GM12878 (cell line): Measurements from ENCODE around the gene DLAT. TPM values are rescaled to one million over a fixed set of nuclear protein-coding genes. Genes with fewer than 3 reads are reported as not detected.

Experiments used
- ATAC-seq: fragments of 200-7000 bp; cut with Tn5 transposase; 3 replicates; pipeline ENCODE4 v1.9.1; 2020; ENCODE audit warnings: mild to moderate bottlenecking, moderate library complexity
- BruUV-seq: library from RNA; stranded (reverse); fragments of 400-500 nt; replicated peaks from 2 replicates; lab custom pipeline; 2021; lab: Mats Ljungman, UMichigan
- CTCF ChIA-PET: fragments of 300-600 bp; sonication (Branson Sonifier 250); formaldehyde crosslinking; extraction: SDS; loops from one replicate; lab custom pipeline; 2021; ENCODE audit warnings: inconsistent platforms; lab: Yijun Ruan, JAX
- POLR2A ChIA-PET: fragments of 350-600 bp; formaldehyde crosslinking; extraction: SDS; loops from one replicate; lab custom pipeline; 2021; ENCODE audit warnings: inconsistent platforms; lab: Charles Lee
- RAD21 ChIA-PET: fragments of 300-600 bp; sonication (Branson Sonifier 250); formaldehyde crosslinking; loops from one replicate; lab custom pipeline; 2023; ENCODE audit warnings: antibody characterized with exemption; ENCODE audit not compliant: unreplicated experiment; lab: Charles Lee
- SMC1A ChIA-PET: fragments of 300-600 bp; sonication (Branson Sonifier 250); formaldehyde crosslinking; loops from one replicate; lab custom pipeline; 2023; ENCODE audit not compliant: unreplicated experiment, uncharacterized antibody; lab: Charles Lee
- DNase-seq: peaks from one replicate; pipeline ENCODE4 v3.0.0-alpha.2; 2011; ENCODE audit warnings: low read depth, low spot score
- FAIRE-seq: peaks from 3 replicates; lab custom pipeline; 2011; peaks lifted over from hg19 to GRCh38; lab: Jason Lieb, UNC
- H2AFZ ChIP-seq: 2 replicates; pipeline ENCODE4 v1.6.0; 2011; ENCODE audit warnings: low read depth, low read length, control low read depth; ENCODE audit not compliant: control insufficient read depth
- H3K27ac ChIP-seq: 2 replicates; pipeline ENCODE4 v1.5.1; 2011; ENCODE audit warnings: control low read depth; ENCODE audit not compliant: control insufficient read depth, insufficient read depth
- H3K27me3 ChIP-seq, 2 experiments: replicated peaks in 1 of 2; 2 replicates each; pipeline versions ENCODE4 v1.6.0 to v1.6.1; 2011; ENCODE audit warnings: low read length in 1 of 2; ENCODE audit not compliant: control insufficient read depth in 2 of 2, insufficient read depth in 2 of 2
- H3K36me3 ChIP-seq, 2 experiments: 2 replicates each; pipeline ENCODE4 v1.5.1; 2011; ENCODE audit warnings: low read length in 1 of 2; ENCODE audit not compliant: control insufficient read depth in 2 of 2, insufficient read depth in 2 of 2
- H3K4me1 ChIP-seq: 2 replicates; pipeline ENCODE4 v1.6.1; 2011; ENCODE audit warnings: mild to moderate bottlenecking, low read length, moderate library complexity, mixed read lengths; ENCODE audit not compliant: control insufficient read depth, insufficient read depth
- H3K4me2 ChIP-seq: 2 replicates; pipeline ENCODE4 v1.6.0; 2011; ENCODE audit warnings: control low read depth; ENCODE audit not compliant: control insufficient read depth, insufficient read depth
- H3K4me3 ChIP-seq: fragments of 200-600 bp; sonication (generic); 2 replicates; pipeline ENCODE4 v1.5.1; 2016
- H3K79me2 ChIP-seq: 2 replicates; pipeline ENCODE4 v1.6.0; 2011; ENCODE audit warnings: low read length; ENCODE audit not compliant: control insufficient read depth, insufficient read depth
- H3K9ac ChIP-seq: 2 replicates; pipeline ENCODE4 v1.8.0; 2011; ENCODE audit warnings: low read length, control low read depth, mixed read lengths; ENCODE audit not compliant: control insufficient read depth, insufficient read depth
- H3K9me3 ChIP-seq: replicated peaks from 3 replicates; pipeline ENCODE4 v1.5.1; 2011; ENCODE audit warnings: mild to moderate bottlenecking, low read length; ENCODE audit not compliant: control insufficient read depth, insufficient read depth
- H4K20me1 ChIP-seq: 2 replicates; pipeline ENCODE4 v1.6.0; 2011; ENCODE audit not compliant: control insufficient read depth, insufficient read depth
- FOXM1 ChIP-seq: IDR thresholded peaks from 2 replicates; pipeline ENCODE4 v1.6.1; 2012; ENCODE audit warnings: low read depth, mild to moderate bottlenecking, inconsistent platforms, low read length, moderate library complexity
- MYC ChIP-seq: IDR thresholded peaks from 2 replicates; pipeline ENCODE4 v1.6.1; 2011; ENCODE audit warnings: mild to moderate bottlenecking, low read length, moderate library complexity, inconsistent platforms; ENCODE audit not compliant: insufficient read depth, insufficient replicate concordance, insufficient read length, severe bottlenecking
- NR2C2 ChIP-seq: IDR thresholded peaks from 2 replicates; pipeline ENCODE4 v1.6.1; 2011; ENCODE audit warnings: borderline replicate concordance, low read depth; ENCODE audit not compliant: control insufficient read depth, insufficient read length
- NRF1 ChIP-seq: conservative IDR thresholded peaks from 2 replicates; pipeline ENCODE4 v1.6.1; 2011; ENCODE audit warnings: mild to moderate bottlenecking, low read depth, low read length, improper control_type of control experiment
- SREBF1 ChIP-seq: IDR thresholded peaks from 2 replicates; pipeline ENCODE4 v1.6.1; 2012; ENCODE audit warnings: mild to moderate bottlenecking, low read length
- SUZ12 ChIP-seq: fragments of 200-600 bp; sonication (generic); IDR thresholded peaks from one replicate; pipeline ENCODE4 v1.6.1; 2018; ENCODE audit warnings: antibody characterized with exemption, mild to moderate bottlenecking; ENCODE audit not compliant: unreplicated experiment
- whole genome bisulfite sequencing: methylation state at CpG from one replicate; pipeline ENCODE4 v1.1.6; 2016; ENCODE audit warnings: low lambda C conversion rate; ENCODE audit not compliant: insufficient replicate concordance, insufficient coverage; ENCODE audit errors: missing lambda C conversion rate; 5-methylcytosine and 5-hydroxymethylcytosine counted together
- in situ Hi-C: fragments of 300-500 bp; cut with MboI; formaldehyde crosslinking; loops from 9 replicates; pipeline ENCODE4 v1.14.3; 2018; ENCODE audit warnings: mixed read lengths
- intact Hi-C: fragments of 100-400 bp; cut with micrococcal nuclease; formaldehyde crosslinking; loops from one replicate; pipeline ENCODE4 v1.14.2; 2022; ENCODE audit not compliant: unreplicated experiment
- polyA plus RNA-seq, 11 experiments: library from polyadenylated mRNA; depleted of rRNA in 4 of 11; unstranded in 6 of 11; stranded (reverse) in 5 of 11; fragments of >200 nt; fragmentation: Nextera tagmentation in 4 of 11; fragmentation: Illumina TruSeq in 1 of 11; extraction: Ambion mirVana in 4 of 11; extraction: Trizol in 1 of 11; gene quantifications; 1 replicate in 1 of 11; 2 replicates in 10 of 11; pipeline versions ENCODE4 v1.2.1 to v1.2.3, GENCODE V29; 2011 to 2016; ENCODE audit warnings: inconsistent platforms in 2 of 11, missing spikeins in 2 of 11, low read depth in 1 of 11
- total RNA-seq, 4 experiments: library from RNA; depleted of rRNA in 3 of 4; stranded (reverse); fragments of >200 nt in 3 of 4; fragmentation: Illumina TruSeq in 1 of 4; extraction: Trizol in 1 of 4; gene quantifications; 2 replicates each; pipeline versions ENCODE4 v1.2.1 to v1.2.3, GENCODE V29; 2013 to 2021
- TF ChIP-seq, protein P1 (sequence below): IDR thresholded peaks from 2 replicates; pipeline ENCODE4 v1.6.1; 2012; ENCODE audit warnings: improper control_type of control experiment, low read depth, low read length; ENCODE audit not compliant: insufficient replicate concordance
- TF ChIP-seq, protein P2 (sequence below): fragments of 450-650 bp; IDR thresholded peaks from 2 replicates; pipeline ENCODE4 v1.6.1; 2014; ENCODE audit warnings: mild to moderate bottlenecking
- TF ChIP-seq, protein P3 (sequence below): fragments of 450-650 bp; conservative IDR thresholded peaks from 2 replicates; pipeline ENCODE4 v1.6.1; 2017; ENCODE audit warnings: mild to moderate bottlenecking, moderate library complexity
- TF ChIP-seq, protein P4 (sequence below): fragments of 450-650 bp; IDR thresholded peaks from 2 replicates; pipeline ENCODE4 v1.6.1; 2017; ENCODE audit warnings: low read depth, mild to moderate bottlenecking, moderate library complexity

DLAT gene
- total and polyA plus RNA-seq, 10 of the 15 experiments (the other 5 are each of a cell fraction or from before 2014, with no cell fraction given): 16.5 to 79.9 (median 43.8) TPM

DNA sequence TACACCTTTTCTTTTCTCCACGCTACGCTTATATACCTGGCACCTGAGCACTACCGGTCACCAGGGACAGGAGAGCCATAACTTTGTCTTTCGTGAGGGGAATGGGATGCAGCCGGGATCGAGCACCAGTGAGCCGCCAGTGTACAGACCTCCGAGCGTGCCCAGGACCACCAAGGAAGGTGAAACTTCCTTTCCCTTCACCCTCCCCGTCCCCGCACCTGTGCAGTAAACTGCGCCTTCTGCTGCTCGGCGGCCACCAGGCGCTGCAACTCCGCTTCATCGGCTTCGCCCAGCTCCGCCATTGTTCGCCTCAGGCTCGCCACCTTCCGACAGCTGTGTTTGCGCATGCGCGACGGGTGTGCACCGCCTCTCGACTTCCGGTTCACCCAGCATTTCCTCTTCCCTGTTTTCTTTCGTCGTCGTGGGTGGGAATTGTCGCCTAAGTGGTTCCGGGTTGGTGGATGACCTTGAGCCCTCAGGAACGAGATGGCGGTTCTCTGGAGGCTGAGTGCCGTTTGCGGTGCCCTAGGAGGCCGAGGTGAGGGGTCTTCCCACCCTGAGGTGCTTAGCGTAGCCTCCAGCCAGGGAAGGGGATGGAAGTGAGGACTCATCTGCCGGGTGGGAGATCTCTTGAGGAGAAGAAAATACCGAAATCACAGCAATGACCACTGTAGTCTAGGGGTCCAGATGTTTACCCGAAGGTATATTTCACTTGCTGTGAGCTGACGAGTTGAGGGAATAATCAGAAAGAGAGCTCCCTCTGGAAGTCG is 61.4 kb downstream of the DLAT start, which contains the start of the genes SDHD and TIMM8B:
SDHD (plus strand) TSS at position 452 of the 770 bp plus-strand sequence; CDS start at position 487, 35 bp downstream.
TIMM8B (minus strand) TSS at position 335 of the 770 bp plus-strand sequence; CDS start at position 302, 33 bp downstream.
- Histone ChIP-seq H4K20me1 (no peaks in the 10 kb centered on the region), H3K36me3 (peaks cover 3 to 22% of the 10 kb centered on the region in 2 experiments), H3K79me2 (peaks cover 43% of the 10 kb centered on the region), H3K9me3 (no peaks in the 10 kb centered on the region), H2AFZ (peak within 1 kb of the TSS; percentile 82), H3K4me1 (peaks cover 3% of the 10 kb centered on the region; the same call in 1 of the 2 replicates), H3K4me2 (peak within 1 kb of the TSS; percentile 89), H3K4me3 (peak within 1 kb of the TSS; percentile 98), H3K27me3 (no peaks in the 10 kb centered on the region), H3K9ac (peak within 1 kb of the TSS; percentile 82), H3K27ac (peak within 1 kb of the TSS; percentile 61)
- under 1% methylated on average over 45 of the region's 45 CpGs for WGBS
- no TSS peak for BruUV-seq
- RAD21 ChIA-PET: interaction anchor here (0.8 to 1.9 kb wide), 6 partner anchors 9 to 160 kb away, joined by 3 to 4 read pairs (median 3); no protein-coding TSS in a partner anchor
- SMC1A ChIA-PET: interaction anchor here (0.7 to 1.3 kb wide), 6 partner anchors 9 to 34 kb away, joined by 3 to 4 read pairs (median 3); partner anchors contain the start of gene PIH1D2
- CTCF ChIA-PET: interaction anchor here (0.8 to 2.5 kb wide), 7 partner anchors 10 to 194 kb away, joined by 3 to 12 read pairs (median 4); no protein-coding TSS in a partner anchor
- DNase-seq: peak; percentile 93
- in situ Hi-C loops (loop anchor here (5.0 kb wide), 1 partner anchor 209 kb away; the partner anchor contains the start of genes CFAP68 and FDXACB1), intact Hi-C loops (loop anchor here (1.0 to 5.0 kb wide), 4 partner anchors 12 to 209 kb away; partner anchors contain the start of genes CFAP68, FDXACB1, NKAPD1 and PIH1D2)
- FAIRE-seq: peak; percentile 69
- peak; percentile 95 for ATAC-seq
- POLR2A ChIA-PET: interaction anchor here (0.5 to 1.7 kb wide), 5 partner anchors 13 to 396 kb away, joined by 3 to 9 read pairs (median 4); partner anchors contain the start of genes NKAPD1, PIH1D2 and PTS
- TF ChIP-seq SREBF1 (peak; percentile 46; the same call in 1 of the 2 replicates), FOXM1 (no peak), SUZ12 (no peak), NRF1 (peak; percentile 69), NR2C2 (peak; percentile 95), MYC (no peak)
- TF ChIP-seq, protein P1, sequence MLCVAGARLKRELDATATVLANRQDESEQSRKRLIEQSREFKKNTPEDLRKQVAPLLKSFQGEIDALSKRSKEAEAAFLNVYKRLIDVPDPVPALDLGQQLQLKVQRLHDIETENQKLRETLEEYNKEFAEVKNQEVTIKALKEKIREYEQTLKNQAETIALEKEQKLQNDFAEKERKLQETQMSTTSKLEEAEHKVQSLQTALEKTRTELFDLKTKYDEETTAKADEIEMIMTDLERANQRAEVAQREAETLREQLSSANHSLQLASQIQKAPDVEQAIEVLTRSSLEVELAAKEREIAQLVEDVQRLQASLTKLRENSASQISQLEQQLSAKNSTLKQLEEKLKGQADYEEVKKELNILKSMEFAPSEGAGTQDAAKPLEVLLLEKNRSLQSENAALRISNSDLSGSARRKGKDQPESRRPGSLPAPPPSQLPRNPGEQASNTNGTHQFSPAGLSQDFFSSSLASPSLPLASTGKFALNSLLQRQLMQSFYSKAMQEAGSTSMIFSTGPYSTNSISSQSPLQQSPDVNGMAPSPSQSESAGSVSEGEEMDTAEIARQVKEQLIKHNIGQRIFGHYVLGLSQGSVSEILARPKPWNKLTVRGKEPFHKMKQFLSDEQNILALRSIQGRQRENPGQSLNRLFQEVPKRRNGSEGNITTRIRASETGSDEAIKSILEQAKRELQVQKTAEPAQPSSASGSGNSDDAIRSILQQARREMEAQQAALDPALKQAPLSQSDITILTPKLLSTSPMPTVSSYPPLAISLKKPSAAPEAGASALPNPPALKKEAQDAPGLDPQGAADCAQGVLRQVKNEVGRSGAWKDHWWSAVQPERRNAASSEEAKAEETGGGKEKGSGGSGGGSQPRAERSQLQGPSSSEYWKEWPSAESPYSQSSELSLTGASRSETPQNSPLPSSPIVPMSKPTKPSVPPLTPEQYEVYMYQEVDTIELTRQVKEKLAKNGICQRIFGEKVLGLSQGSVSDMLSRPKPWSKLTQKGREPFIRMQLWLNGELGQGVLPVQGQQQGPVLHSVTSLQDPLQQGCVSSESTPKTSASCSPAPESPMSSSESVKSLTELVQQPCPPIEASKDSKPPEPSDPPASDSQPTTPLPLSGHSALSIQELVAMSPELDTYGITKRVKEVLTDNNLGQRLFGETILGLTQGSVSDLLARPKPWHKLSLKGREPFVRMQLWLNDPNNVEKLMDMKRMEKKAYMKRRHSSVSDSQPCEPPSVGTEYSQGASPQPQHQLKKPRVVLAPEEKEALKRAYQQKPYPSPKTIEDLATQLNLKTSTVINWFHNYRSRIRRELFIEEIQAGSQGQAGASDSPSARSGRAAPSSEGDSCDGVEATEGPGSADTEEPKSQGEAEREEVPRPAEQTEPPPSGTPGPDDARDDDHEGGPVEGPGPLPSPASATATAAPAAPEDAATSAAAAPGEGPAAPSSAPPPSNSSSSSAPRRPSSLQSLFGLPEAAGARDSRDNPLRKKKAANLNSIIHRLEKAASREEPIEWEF: no peak
- TF ChIP-seq, protein P2, sequence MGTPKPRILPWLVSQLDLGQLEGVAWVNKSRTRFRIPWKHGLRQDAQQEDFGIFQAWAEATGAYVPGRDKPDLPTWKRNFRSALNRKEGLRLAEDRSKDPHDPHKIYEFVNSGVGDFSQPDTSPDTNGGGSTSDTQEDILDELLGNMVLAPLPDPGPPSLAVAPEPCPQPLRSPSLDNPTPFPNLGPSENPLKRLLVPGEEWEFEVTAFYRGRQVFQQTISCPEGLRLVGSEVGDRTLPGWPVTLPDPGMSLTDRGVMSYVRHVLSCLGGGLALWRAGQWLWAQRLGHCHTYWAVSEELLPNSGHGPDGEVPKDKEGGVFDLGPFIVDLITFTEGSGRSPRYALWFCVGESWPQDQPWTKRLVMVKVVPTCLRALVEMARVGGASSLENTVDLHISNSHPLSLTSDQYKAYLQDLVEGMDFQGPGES: no peak
- TF ChIP-seq, protein P3, sequence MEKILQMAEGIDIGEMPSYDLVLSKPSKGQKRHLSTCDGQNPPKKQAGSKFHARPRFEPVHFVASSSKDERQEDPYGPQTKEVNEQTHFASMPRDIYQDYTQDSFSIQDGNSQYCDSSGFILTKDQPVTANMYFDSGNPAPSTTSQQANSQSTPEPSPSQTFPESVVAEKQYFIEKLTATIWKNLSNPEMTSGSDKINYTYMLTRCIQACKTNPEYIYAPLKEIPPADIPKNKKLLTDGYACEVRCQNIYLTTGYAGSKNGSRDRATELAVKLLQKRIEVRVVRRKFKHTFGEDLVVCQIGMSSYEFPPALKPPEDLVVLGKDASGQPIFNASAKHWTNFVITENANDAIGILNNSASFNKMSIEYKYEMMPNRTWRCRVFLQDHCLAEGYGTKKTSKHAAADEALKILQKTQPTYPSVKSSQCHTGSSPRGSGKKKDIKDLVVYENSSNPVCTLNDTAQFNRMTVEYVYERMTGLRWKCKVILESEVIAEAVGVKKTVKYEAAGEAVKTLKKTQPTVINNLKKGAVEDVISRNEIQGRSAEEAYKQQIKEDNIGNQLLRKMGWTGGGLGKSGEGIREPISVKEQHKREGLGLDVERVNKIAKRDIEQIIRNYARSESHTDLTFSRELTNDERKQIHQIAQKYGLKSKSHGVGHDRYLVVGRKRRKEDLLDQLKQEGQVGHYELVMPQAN: peak; percentile 29; the same call in 1 of the 2 replicates
- TF ChIP-seq, protein P4, sequence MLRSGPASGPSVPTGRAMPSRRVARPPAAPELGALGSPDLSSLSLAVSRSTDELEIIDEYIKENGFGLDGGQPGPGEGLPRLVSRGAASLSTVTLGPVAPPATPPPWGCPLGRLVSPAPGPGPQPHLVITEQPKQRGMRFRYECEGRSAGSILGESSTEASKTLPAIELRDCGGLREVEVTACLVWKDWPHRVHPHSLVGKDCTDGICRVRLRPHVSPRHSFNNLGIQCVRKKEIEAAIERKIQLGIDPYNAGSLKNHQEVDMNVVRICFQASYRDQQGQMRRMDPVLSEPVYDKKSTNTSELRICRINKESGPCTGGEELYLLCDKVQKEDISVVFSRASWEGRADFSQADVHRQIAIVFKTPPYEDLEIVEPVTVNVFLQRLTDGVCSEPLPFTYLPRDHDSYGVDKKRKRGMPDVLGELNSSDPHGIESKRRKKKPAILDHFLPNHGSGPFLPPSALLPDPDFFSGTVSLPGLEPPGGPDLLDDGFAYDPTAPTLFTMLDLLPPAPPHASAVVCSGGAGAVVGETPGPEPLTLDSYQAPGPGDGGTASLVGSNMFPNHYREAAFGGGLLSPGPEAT: peak; percentile 91
